Liver (tissue), 10 donors: ENCODE measurements around the gene ATP2B1. TPM values are rescaled to one million over a fixed set of nuclear protein-coding genes. Genes with fewer than 3 reads are reported as not detected.

Experiments used
- DNase-seq: peaks from one replicate; pipeline ENCODE4 v3.0.0-alpha.2; 2017; ENCODE audit warnings: low spot score
- H3K27ac ChIP-seq, 2 donors: one replicate each; pipeline ENCODE4 v1.7.0; 2013; ENCODE audit warnings: inconsistent platforms in 2 of 2, low read length in 2 of 2, control low read depth in 1 of 2, low read depth in 1 of 2, mild to moderate bottlenecking in 1 of 2
- H3K27me3 ChIP-seq, 4 donors: one replicate each; pipeline versions ENCODE4 v1.6.1 to v1.7.0; 2013; ENCODE audit warnings: low read length in 3 of 4, inconsistent platforms in 1 of 4, mild to moderate bottlenecking in 1 of 4, moderate library complexity in 1 of 4; ENCODE audit not compliant: control insufficient read depth in 4 of 4, insufficient read depth in 4 of 4
- H3K36me3 ChIP-seq, 4 donors: one replicate each; pipeline versions ENCODE4 v1.6.1 to v1.7.0; 2013; ENCODE audit warnings: low read length in 3 of 4, mild to moderate bottlenecking in 3 of 4, low read depth in 1 of 4, moderate library complexity in 1 of 4; ENCODE audit not compliant: control insufficient read depth in 4 of 4, insufficient read depth in 3 of 4
- H3K4me1 ChIP-seq, 4 donors: one replicate each; pipeline versions ENCODE4 v1.6.1 to v1.7.0; 2013; ENCODE audit warnings: low read length in 3 of 4, mild to moderate bottlenecking in 3 of 4, moderate library complexity in 1 of 4; ENCODE audit not compliant: control insufficient read depth in 4 of 4, insufficient read depth in 4 of 4
- H3K4me3 ChIP-seq, 3 donors: one replicate each; pipeline versions ENCODE4 v1.6.1 to v1.7.0; 2013; ENCODE audit warnings: low read length in 3 of 3, control low read depth in 1 of 3, low read depth in 1 of 3, mild to moderate bottlenecking in 1 of 3
- H3K9ac ChIP-seq, 2 donors: one replicate each; pipeline ENCODE4 v1.7.0; 2013; ENCODE audit warnings: low read length in 2 of 2, mild to moderate bottlenecking in 2 of 2, moderate library complexity in 2 of 2, control low read depth in 1 of 2, low read depth in 1 of 2
- H3K9me3 ChIP-seq, 4 donors: one replicate each; pipeline versions ENCODE4 v1.6.1 to v1.7.0; 2013; ENCODE audit warnings: low read length in 3 of 4; ENCODE audit not compliant: control insufficient read depth in 4 of 4
- ATF3 ChIP-seq: IDR thresholded peaks from 2 replicates; pipeline ENCODE4 v1.6.1; 2016; ENCODE audit warnings: antibody characterized with exemption
- FOXA2 ChIP-seq: IDR thresholded peaks from 2 replicates; pipeline ENCODE4 v1.6.1; 2016; ENCODE audit warnings: antibody characterized with exemption
- JUND ChIP-seq, 2 donors: IDR thresholded peaks; 2 replicates each; pipeline ENCODE4 v1.6.1; 2016; ENCODE audit warnings: antibody characterized with exemption in 2 of 2
- RAD21 ChIP-seq, 2 donors: IDR thresholded peaks; 2 replicates each; pipeline ENCODE4 v1.6.1; 2016; ENCODE audit warnings: antibody characterized with exemption in 2 of 2, mild to moderate bottlenecking in 2 of 2
- TAF1 ChIP-seq: conservative IDR thresholded peaks from 2 replicates; pipeline ENCODE4 v1.6.1; 2016; ENCODE audit warnings: antibody characterized with exemption, mild to moderate bottlenecking
- YY1 ChIP-seq: IDR thresholded peaks from 2 replicates; pipeline ENCODE4 v1.6.1; 2016; ENCODE audit warnings: antibody characterized with exemption, mild to moderate bottlenecking
- WGBS: extraction: QIAGEN DNeasy Blood & Tissue Kit; methylation state at CpG from one replicate; pipeline ENCODE4 v1.1.7; 2013; 5-methylcytosine and 5-hydroxymethylcytosine counted together
- polyA plus RNA-seq, 2 donors: library from polyadenylated mRNA; stranded (reverse) in 1 of 2; unstranded in 1 of 2; fragments of 200-250 nt in 1 of 2; fragments of >200 nt in 1 of 2; fragmentation: Nextera tagmentation in 1 of 2; extraction: Ambion mirVana in 1 of 2; gene quantifications; one replicate each; pipeline versions ENCODE4 v1.2.1 to v1.2.3, GENCODE V29; 2013 to 2015
- small RNA-seq: library from RNA; depleted of rRNA; stranded (forward); fragments of <200 nt; gene quantifications from one replicate; pipeline ENCODE3, GENCODE V24; 2014
- total RNA-seq, 2 donors: library from RNA; depleted of rRNA; stranded (reverse); fragments of >200 nt; gene quantifications; one replicate each; pipeline ENCODE4 v1.2.3, GENCODE V29; 2014
- donor health status: healthy.
- donor health status: healthy.
- donor health status: healthy.
- donor health status: healthy.
- donor health status: healthy.

Gene ATP2B1
- total and polyA plus RNA-seq, 4 donors = 7.3 to 41.1 (median 22.8) TPM

DNA sequence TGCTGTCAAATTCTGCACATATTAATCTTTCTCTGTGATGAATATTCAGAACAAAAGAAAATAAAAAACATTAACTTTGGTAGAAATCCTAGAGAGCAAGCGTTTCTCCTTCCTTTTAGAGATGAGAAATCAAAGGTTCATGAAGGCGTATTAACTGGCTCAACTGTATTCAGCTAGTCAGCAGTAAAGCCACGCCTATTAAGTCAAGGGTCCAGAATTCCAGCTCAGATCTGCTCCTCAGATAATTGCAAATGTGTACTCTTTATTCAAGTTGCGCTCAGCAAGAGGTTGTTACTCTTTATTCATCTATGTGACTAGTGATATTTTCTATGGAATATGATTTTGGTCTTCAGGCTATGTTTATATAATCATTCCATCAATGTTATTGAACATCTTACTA lies 169.7 kb downstream of the ATP2B1 start:
- Histone ChIP-seq H3K9me3 (no peaks in the 10 kb centered on the region), H3K4me1 (peaks cover 2 to 4% (median 3%) of the 10 kb centered on the region in 4 donors), H3K36me3 (no peaks in the 10 kb centered on the region), H3K27ac (no peak overlapping the region), H3K9ac (no peak overlapping the region), H3K4me3 (no peak overlapping the region), H3K27me3 (no peaks in the 10 kb centered on the region)
- DNase-seq = no peak
- WGBS = 89% methylated on average over 4 of the region's 4 CpGs
- TF ChIP-seq TAF1 = no peak
- TF ChIP-seq ATF3 = no peak
- no peak for TF ChIP-seq RAD21 (IDR thresholded peaks at IDR 0.05)
- no peak for TF ChIP-seq JUND (IDR thresholded peaks at IDR 0.05)
- no peak for TF ChIP-seq YY1
- no peak for TF ChIP-seq FOXA2

Small RNAs within 50 kb of the gene (small RNA-seq; reads per million reads assigned to genes)
- gene AC025034.2 = not detected
- not detected for gene RNA5SP365
- not detected for gene RNU6-148P

Other genes with a start within 250 kb of the ATP2B1 start
- gene GALNT4, start 184.0 kb downstream of the ATP2B1 start, total RNA-seq = 10 to 100 TPM in 1 of 2 donors, 1 to 10 TPM in 1; 8.6 to 17.1 TPM
- 1 to 10 TPM; 1.7 to 2.7 TPM for gene GALNT4, start 184.0 kb downstream of the ATP2B1 start, polyA plus RNA-seq
- gene POC1B, start 182.8 kb downstream of the ATP2B1 start, total RNA-seq = 10 to 100 TPM in 1 of 2 donors, 1 to 10 TPM in 1; 10.0 to 28.2 TPM
- gene POC1B, start 182.8 kb downstream of the ATP2B1 start, polyA plus RNA-seq = 1 to 10 TPM; 5.0 to 5.2 TPM